HepG2 (cell line): ENCODE measurements around the gene CEACAM21. TPM values are rescaled to one million over a fixed set of nuclear protein-coding genes. Genes with fewer than 3 reads are reported as not detected.

Experiments used
- ESRRA ChIP-seq: sonication (generic); formaldehyde crosslinking; IDR thresholded peaks from 2 replicates; pipeline ENCODE4 v1.5.1; 2020; ENCODE audit warnings: mild to moderate bottlenecking, low read depth, missing genetic modification reagents
- JARID2 ChIP-seq: sonication (generic); formaldehyde crosslinking; IDR thresholded peaks from 2 replicates; pipeline ENCODE4 v1.8.1; 2023; ENCODE audit warnings: missing genetic modification reagents, inconsistent platforms; ENCODE audit not compliant: insufficient replicate concordance
- LCORL ChIP-seq, 2 experiments: fragments of 450-650 bp in 1 of 2; sonication (generic) in 1 of 2; formaldehyde crosslinking in 1 of 2; IDR thresholded peaks; 2 replicates each; pipeline versions ENCODE4 v1.5.0 to v1.6.1; 2017 to 2020; ENCODE audit warnings: antibody characterized with exemption in 1 of 2, missing genetic modification reagents in 1 of 2
- MATR3 ChIP-seq: sonication (generic); formaldehyde crosslinking; IDR thresholded peaks from 2 replicates; pipeline ENCODE4 v1.4.0; 2020; ENCODE audit warnings: missing genetic modification reagents
- MIER2 ChIP-seq: IDR thresholded peaks from 2 replicates; pipeline ENCODE4 v1.6.1; 2016; ENCODE audit warnings: missing biosample characterization, missing genetic modification reagents
- MTF2 ChIP-seq: sonication (generic); formaldehyde crosslinking; IDR thresholded peaks from 2 replicates; pipeline ENCODE4 v1.5.0; 2020; ENCODE audit warnings: missing genetic modification reagents, borderline replicate concordance
- PPARG ChIP-seq: conservative IDR thresholded peaks from 2 replicates; pipeline ENCODE4 v1.6.1; 2016; ENCODE audit warnings: missing biosample characterization, missing genetic modification reagents
- REPIN1 ChIP-seq: sonication (generic); formaldehyde crosslinking; IDR thresholded peaks from 2 replicates; pipeline ENCODE4 v1.8.0; 2022; ENCODE audit warnings: missing genetic modification reagents, low read depth, mild to moderate bottlenecking, borderline replicate concordance
- TAF15 ChIP-seq: fragments of 200-400 bp; formaldehyde crosslinking; IDR thresholded peaks from one replicate; pipeline ENCODE4 v1.6.1; 2018; ENCODE audit warnings: mild to moderate bottlenecking, low read depth, low read length; ENCODE audit not compliant: poor library complexity, severe bottlenecking
- TGIF2 ChIP-seq: IDR thresholded peaks from 2 replicates; pipeline ENCODE4 v1.6.1; 2016; ENCODE audit warnings: control low read depth, missing compliant biosample characterization
- ZBTB1 ChIP-seq: sonication (generic); formaldehyde crosslinking; IDR thresholded peaks from 2 replicates; pipeline ENCODE4 v1.4.0; 2020; ENCODE audit warnings: missing genetic modification reagents, borderline replicate concordance
- ZFP37 ChIP-seq: sonication (generic); formaldehyde crosslinking; IDR thresholded peaks from 2 replicates; pipeline ENCODE4 v1.4.0; 2020; ENCODE audit warnings: missing genetic modification reagents, borderline replicate concordance
- ZNF230 ChIP-seq: sonication (generic); formaldehyde crosslinking; IDR thresholded peaks from 2 replicates; pipeline ENCODE4 v1.4.0; 2020; ENCODE audit warnings: mild to moderate bottlenecking, missing genetic modification reagents
- ZNF263 ChIP-seq: sonication (generic); formaldehyde crosslinking; IDR thresholded peaks from 2 replicates; pipeline ENCODE4 v1.4.0; 2020; ENCODE audit warnings: missing genetic modification reagents
- ZNF326 ChIP-seq: sonication (generic); formaldehyde crosslinking; IDR thresholded peaks from 2 replicates; pipeline ENCODE4 v1.4.0; 2020; ENCODE audit warnings: missing genetic modification reagents, borderline replicate concordance
- ZNF331 ChIP-seq: sonication (generic); formaldehyde crosslinking; IDR thresholded peaks from 2 replicates; pipeline ENCODE4 v1.4.0; 2020; ENCODE audit warnings: missing genetic modification reagents
- ZNF567 ChIP-seq: sonication (generic); formaldehyde crosslinking; IDR thresholded peaks from 2 replicates; pipeline ENCODE4 v1.8.1; 2023; ENCODE audit warnings: mild to moderate bottlenecking, missing genetic modification reagents, borderline replicate concordance
- polyA plus RNA-seq, 8 experiments: library from polyadenylated mRNA; depleted of rRNA in 3 of 8; stranded (reverse) in 7 of 8; unstranded in 1 of 8; fragments of >200 nt; fragmentation: Illumina TruSeq in 4 of 8; extraction: Trizol in 4 of 8; gene quantifications; 2 replicates each; pipeline versions ENCODE4 v1.2.1 to v1.2.3, GENCODE V29; 2011 to 2016; ENCODE audit warnings: low read depth in 4 of 8, missing spikeins in 1 of 8, mixed read lengths in 1 of 8; ENCODE audit not compliant: insufficient read depth in 1 of 8
- total RNA-seq, 5 experiments: library from RNA; depleted of rRNA; stranded (reverse); fragments of >200 nt; fragmentation: Illumina TruSeq; extraction: Trizol; gene quantifications; 2 replicates each; pipeline ENCODE4 v1.2.3, GENCODE V29; 2016; ENCODE audit warnings: low read depth in 1 of 5
- TF ChIP-seq, protein P1 (sequence below): sonication (generic); formaldehyde crosslinking; IDR thresholded peaks from 2 replicates; pipeline ENCODE4 v1.4.0; 2020; ENCODE audit warnings: missing genetic modification reagents
- TF ChIP-seq, protein P2 (sequence below): sonication (generic); formaldehyde crosslinking; IDR thresholded peaks from 2 replicates; pipeline ENCODE4 v1.5.1; 2020; ENCODE audit warnings: missing genetic modification reagents, mild to moderate bottlenecking, borderline replicate concordance
- TF ChIP-seq, protein P3 (sequence below): sonication (generic); formaldehyde crosslinking; IDR thresholded peaks from 2 replicates; pipeline ENCODE4 v1.4.0; 2020; ENCODE audit warnings: missing genetic modification reagents; ENCODE audit errors: not compliant biosample characterization
- TF ChIP-seq, protein P4 (sequence below): sonication (generic); formaldehyde crosslinking; IDR thresholded peaks from 2 replicates; pipeline ENCODE4 v1.9.0; 2021; ENCODE audit warnings: missing genetic modification reagents, borderline replicate concordance

CEACAM21 gene
- total and polyA plus RNA-seq, 2 of the 13 experiments (the other 11 are each of a cell fraction or from before 2014, with no cell fraction given) = 0.05 TPM; not detected in 1

DNA sequence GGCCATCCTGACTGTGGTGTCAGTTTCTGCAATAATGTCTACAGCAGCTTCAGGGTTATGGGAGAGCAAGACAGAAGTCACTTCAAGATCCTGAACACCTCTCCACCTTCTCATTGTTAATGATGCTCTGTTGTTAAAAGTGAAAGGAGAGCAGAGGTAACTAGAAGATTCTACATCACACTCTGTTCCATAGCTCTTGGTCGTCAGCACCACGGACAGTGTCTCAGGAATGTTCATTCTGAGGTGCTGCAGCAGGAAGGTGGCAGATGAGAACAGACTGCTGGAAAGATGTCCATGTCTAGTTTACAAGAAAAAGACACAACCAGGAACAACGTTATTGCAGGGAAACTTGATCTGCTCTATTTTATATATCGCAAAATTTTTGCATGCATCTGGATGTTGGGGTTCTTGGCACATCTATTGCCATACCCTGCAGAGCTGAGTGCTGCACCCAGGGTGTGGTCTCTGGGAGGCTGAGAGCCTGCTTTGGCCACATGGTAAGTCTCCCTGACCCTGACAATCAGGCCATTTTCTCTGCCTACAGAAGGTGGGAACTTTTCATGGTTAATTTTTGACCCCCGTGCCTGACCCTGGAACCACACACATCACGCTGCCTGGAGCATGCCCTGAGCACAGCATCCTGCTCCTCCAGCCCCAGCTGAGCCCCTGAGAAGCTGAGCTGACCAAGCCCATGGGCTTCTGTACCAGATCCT, 12.7 kb downstream of the CEACAM21 start (continued):
- TF ChIP-seq, protein P1, sequence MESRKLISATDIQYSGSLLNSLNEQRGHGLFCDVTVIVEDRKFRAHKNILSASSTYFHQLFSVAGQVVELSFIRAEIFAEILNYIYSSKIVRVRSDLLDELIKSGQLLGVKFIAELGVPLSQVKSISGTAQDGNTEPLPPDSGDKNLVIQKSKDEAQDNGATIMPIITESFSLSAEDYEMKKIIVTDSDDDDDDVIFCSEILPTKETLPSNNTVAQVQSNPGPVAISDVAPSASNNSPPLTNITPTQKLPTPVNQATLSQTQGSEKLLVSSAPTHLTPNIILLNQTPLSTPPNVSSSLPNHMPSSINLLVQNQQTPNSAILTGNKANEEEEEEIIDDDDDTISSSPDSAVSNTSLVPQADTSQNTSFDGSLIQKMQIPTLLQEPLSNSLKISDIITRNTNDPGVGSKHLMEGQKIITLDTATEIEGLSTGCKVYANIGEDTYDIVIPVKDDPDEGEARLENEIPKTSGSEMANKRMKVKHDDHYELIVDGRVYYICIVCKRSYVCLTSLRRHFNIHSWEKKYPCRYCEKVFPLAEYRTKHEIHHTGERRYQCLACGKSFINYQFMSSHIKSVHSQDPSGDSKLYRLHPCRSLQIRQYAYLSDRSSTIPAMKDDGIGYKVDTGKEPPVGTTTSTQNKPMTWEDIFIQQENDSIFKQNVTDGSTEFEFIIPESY (CRISPR knock-in tag) = no peak
- no peak for TF ChIP-seq TAF15
- no peak for TF ChIP-seq ZBTB1 (CRISPR knock-in tag)
- TF ChIP-seq ZNF326 = no peak
- TF ChIP-seq MTF2 (CRISPR knock-in tag) = no peak
- TF ChIP-seq ZNF230 (CRISPR knock-in tag) = no peak
- no peak for TF ChIP-seq LCORL (IDR thresholded peaks at IDR 0.05)
- TF ChIP-seq LCORL (CRISPR knock-in tag; IDR thresholded peaks at IDR 0.05) = no peak
- no peak for TF ChIP-seq ZNF567 (CRISPR knock-in tag)
- TF ChIP-seq TGIF2 (CRISPR knock-in tag) = peak; percentile 61; the same call in 1 of the 2 replicates
- no peak for TF ChIP-seq MATR3 (CRISPR knock-in tag)
- no peak for TF ChIP-seq ZNF263 (CRISPR knock-in tag)
- no peak for TF ChIP-seq JARID2
- TF ChIP-seq, protein P2, sequence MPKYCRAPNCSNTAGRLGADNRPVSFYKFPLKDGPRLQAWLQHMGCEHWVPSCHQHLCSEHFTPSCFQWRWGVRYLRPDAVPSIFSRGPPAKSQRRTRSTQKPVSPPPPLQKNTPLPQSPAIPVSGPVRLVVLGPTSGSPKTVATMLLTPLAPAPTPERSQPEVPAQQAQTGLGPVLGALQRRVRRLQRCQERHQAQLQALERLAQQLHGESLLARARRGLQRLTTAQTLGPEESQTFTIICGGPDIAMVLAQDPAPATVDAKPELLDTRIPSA (CRISPR knock-in tag) = no peak
- peak; percentile 97 for TF ChIP-seq MIER2
- no peak for TF ChIP-seq ESRRA
- TF ChIP-seq ZFP37 (CRISPR knock-in tag) = no peak; the same call in 1 of the 2 replicates
- TF ChIP-seq PPARG = 0 out of 2 replicates have a peak, but pooled peaks have one; percentile 13
- TF ChIP-seq, protein P3, sequence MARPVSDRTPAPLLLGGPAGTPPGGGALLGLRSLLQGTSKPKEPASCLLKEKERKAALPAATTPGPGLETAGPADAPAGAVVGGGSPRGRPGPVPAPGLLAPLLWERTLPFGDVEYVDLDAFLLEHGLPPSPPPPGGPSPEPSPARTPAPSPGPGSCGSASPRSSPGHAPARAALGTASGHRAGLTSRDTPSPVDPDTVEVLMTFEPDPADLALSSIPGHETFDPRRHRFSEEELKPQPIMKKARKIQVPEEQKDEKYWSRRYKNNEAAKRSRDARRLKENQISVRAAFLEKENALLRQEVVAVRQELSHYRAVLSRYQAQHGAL (CRISPR knock-in tag) = no peak
- peak; percentile 44; the same call in 1 of the 2 replicates for TF ChIP-seq ZNF331 (CRISPR knock-in tag)
- TF ChIP-seq REPIN1 (CRISPR knock-in tag) = no peak
- TF ChIP-seq, protein P4, sequence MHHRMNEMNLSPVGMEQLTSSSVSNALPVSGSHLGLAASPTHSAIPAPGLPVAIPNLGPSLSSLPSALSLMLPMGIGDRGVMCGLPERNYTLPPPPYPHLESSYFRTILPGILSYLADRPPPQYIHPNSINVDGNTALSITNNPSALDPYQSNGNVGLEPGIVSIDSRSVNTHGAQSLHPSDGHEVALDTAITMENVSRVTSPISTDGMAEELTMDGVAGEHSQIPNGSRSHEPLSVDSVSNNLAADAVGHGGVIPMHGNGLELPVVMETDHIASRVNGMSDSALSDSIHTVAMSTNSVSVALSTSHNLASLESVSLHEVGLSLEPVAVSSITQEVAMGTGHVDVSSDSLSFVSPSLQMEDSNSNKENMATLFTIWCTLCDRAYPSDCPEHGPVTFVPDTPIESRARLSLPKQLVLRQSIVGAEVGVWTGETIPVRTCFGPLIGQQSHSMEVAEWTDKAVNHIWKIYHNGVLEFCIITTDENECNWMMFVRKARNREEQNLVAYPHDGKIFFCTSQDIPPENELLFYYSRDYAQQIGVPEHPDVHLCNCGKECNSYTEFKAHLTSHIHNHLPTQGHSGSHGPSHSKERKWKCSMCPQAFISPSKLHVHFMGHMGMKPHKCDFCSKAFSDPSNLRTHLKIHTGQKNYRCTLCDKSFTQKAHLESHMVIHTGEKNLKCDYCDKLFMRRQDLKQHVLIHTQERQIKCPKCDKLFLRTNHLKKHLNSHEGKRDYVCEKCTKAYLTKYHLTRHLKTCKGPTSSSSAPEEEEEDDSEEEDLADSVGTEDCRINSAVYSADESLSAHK (CRISPR knock-in tag) = no peak
